Stimulated activated naive CD8-positive, alpha-beta T cell treated with anti-CD3 and anti-CD28 coated beads, Interleukin-15, Interleukin-2, amounts not matched to agents 100 ng/mL and 50 ng/mL, for 24 hours (primary cell): ENCODE measurements around the gene NUDT14.

Experiments used
- H3K27ac Mint-ChIP-seq: one replicate; pipeline ENCODE4 v1.8.0; 2021; ENCODE audit warnings: mild to moderate bottlenecking, mixed read lengths
- H3K27me3 Mint-ChIP-seq: one replicate; pipeline ENCODE4 v1.8.0; 2021; ENCODE audit warnings: mixed read lengths
- H3K36me3 Mint-ChIP-seq: one replicate; pipeline ENCODE4 v1.8.0; 2021; ENCODE audit warnings: low read depth, mixed read lengths
- H3K4me1 Mint-ChIP-seq: one replicate; pipeline ENCODE4 v1.8.0; 2021; ENCODE audit warnings: low read depth, mixed read lengths
- H3K4me3 Mint-ChIP-seq: one replicate; pipeline ENCODE4 v1.8.0; 2021; ENCODE audit warnings: mild to moderate bottlenecking, mixed read lengths
- H3K9me3 Mint-ChIP-seq: one replicate; pipeline ENCODE4 v1.8.0; 2021; ENCODE audit warnings: mixed read lengths

The NUDT14 gene

DNA sequence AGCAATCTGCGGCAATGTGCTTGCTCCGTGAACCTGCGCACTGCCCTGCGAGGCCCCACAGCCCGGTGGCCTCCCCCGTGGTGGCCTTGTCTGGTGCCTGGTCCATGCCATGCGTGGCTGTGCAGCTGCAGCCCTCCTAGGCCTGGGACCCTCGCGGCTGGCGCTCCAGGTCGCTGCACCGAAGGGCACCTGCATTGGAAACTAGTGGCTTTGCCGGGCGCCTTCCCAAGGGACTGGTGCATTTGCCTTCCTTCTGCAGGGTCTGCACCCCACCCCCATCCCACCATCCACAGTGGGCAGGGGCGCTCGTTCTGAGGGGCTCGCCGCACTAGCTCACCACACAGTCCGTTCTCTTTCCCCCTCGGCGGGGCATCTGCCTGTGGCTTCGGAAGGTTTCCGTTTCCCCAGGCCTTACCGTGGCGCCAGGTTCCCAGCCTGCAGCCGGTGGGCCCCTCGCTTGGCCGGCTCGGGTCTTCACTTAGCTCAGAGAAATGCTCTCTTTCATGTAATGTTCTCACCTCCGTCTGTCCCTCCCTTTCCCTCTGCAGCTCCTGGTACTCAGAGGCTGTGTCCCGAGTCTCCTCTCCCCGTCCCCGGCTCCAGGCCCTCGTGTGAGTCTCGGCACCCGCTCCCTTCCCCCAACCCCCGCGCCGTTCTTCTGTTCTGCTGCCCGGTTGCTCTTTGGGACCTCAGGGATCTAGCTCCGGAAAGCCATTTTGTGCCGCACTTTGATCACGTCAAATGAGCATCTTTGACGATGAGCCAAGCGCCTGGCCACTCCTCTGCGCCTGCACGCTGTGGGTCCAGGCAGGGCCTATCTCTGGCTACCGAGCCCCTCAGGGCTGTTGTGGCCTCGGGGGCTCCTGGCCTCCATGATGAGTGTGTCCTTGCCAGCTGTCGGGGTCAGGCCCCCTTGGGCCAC is 44.5 kb downstream of the NUDT14 start:
- H3K36me3 Mint-ChIP-seq, result peaks cover 3% of the 10 kb centered on the region
- no peaks in the 10 kb centered on the region for H3K9me3 Mint-ChIP-seq
- no peaks in the 10 kb centered on the region for H3K4me1 Mint-ChIP-seq
- no peak overlapping the region for H3K4me3 Mint-ChIP-seq
- no peak overlapping the region for H3K27ac Mint-ChIP-seq
- peaks cover 10% of the 10 kb centered on the region for H3K27me3 Mint-ChIP-seq

- Mint-ChIP-seq H3K9me3 (no peaks in the 10 kb centered on the region), H3K36me3 (peaks cover 3% of the 10 kb centered on the region), H3K27ac (no peak overlapping the region), H3K4me3 (no peak overlapping the region), H3K27me3 (peaks cover 10% of the 10 kb centered on the region), H3K4me1 (no peaks in the 10 kb centered on the region)
These were observed 45.3 kb downstream of the NUDT14 start for GRCh38 chr14:105135700-105136395.

DNA sequence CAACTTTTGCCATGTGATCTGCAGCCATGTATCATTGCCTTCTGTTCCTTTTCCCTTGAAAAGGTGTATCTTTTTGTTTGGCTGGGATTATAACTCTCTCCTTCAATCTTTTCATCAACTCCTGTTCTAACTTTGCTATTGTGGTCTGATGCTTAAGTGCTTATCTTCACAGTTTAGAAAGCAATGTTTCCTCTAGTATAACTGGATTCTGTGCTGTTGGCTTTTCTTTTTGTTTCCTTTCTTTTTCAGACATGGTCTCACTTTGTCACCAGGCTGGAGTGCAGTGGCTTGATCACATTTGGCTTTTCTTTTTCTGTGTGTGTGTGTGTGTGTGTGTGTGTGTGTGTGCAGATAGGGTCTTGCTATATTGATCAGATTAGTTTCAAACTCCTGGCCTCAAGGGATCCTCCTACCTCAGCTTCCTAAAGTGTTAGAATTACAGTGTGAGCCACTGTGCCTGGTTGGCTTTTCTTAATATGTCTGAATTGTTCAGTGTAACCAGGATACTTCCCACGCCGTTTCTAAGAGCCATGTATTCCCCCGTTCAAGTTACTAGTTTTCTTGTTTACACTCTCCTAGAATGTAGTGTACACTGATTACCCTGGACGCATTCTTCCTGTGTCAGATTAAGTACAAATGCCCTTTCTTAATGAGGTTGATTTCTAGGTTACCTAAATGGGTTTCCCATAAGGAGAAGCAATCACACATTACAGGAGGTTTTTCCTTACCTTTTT is 48.0 kb downstream of the NUDT14 start:
- Mint-ChIP-seq H3K27ac (no peak overlapping the region), H3K4me1 (no peaks in the 10 kb centered on the region), H3K4me3 (no peak overlapping the region), H3K9me3 (no peaks in the 10 kb centered on the region), H3K27me3 (peaks cover 15% of the 10 kb centered on the region), H3K36me3 (peaks cover 3% of the 10 kb centered on the region)

DNA sequence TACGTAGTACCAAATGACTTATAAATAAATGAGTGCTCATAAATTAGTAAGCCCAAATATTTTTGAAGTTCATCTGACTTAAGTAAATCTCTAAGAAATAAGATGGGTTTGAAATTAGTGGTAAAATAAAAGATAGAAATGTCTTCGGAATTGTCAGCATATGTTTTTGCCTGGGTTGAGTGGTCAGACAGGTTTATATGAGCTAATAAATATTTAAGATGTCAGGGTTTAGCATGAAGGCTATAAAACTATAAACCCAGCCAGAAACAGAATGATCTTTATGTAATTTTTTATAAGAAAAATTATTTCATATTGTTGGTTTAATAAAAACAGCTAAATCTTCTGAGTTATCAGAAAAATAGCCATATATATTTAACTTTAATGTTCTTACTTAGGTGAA is 49.9 kb downstream of the NUDT14 start:
- H3K4me1 Mint-ChIP-seq, result no peaks in the 10 kb centered on the region
- peaks cover 19% of the 10 kb centered on the region for H3K27me3 Mint-ChIP-seq
- H3K9me3 Mint-ChIP-seq, result no peaks in the 10 kb centered on the region
- H3K27ac Mint-ChIP-seq, result no peak overlapping the region
- H3K4me3 Mint-ChIP-seq, result no peak overlapping the region
- peaks cover 3% of the 10 kb centered on the region for H3K36me3 Mint-ChIP-seq

DNA sequence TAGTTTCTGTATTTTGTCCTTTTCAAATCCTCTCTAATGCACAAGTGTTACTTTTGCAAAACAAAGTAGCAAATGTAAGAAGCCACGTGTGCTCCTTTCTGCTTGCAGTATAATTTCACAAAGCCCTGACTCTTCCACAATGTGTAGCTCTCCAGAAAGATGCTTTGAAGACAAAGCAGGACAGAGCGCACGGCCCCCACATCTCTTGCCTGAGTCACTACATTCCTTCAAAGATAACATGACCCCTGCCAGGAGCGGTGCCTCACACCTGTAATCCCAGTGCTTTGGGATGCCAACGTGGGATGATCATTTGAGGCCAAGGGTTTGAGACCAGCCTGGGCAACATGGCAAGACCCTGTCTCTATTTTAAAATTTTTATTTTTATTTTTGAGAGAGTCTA is 53.1 kb downstream of the NUDT14 start:
- Mint-ChIP-seq H3K4me3 (no peak overlapping the region), H3K27me3 (peaks cover 16% of the 10 kb centered on the region), H3K36me3 (peaks cover 3% of the 10 kb centered on the region)

GRCh38 chr14:105126981-105127329 is 54.2 kb downstream of the NUDT14 start:
- Mint-ChIP-seq H3K4me3 (no peak overlapping the region), H3K9me3 (peaks cover 5% of the 10 kb centered on the region), H3K27ac (no peak overlapping the region), H3K4me1 (no peaks in the 10 kb centered on the region), H3K36me3 (no peaks in the 10 kb centered on the region), H3K27me3 (peaks cover 26% of the 10 kb centered on the region)

More for the DNA sequence above, 53.1 kb downstream of the NUDT14 start:
- Mint-ChIP-seq H3K27ac (no peak overlapping the region), H3K9me3 (no peaks in the 10 kb centered on the region), H3K4me1 (no peaks in the 10 kb centered on the region)

DNA sequence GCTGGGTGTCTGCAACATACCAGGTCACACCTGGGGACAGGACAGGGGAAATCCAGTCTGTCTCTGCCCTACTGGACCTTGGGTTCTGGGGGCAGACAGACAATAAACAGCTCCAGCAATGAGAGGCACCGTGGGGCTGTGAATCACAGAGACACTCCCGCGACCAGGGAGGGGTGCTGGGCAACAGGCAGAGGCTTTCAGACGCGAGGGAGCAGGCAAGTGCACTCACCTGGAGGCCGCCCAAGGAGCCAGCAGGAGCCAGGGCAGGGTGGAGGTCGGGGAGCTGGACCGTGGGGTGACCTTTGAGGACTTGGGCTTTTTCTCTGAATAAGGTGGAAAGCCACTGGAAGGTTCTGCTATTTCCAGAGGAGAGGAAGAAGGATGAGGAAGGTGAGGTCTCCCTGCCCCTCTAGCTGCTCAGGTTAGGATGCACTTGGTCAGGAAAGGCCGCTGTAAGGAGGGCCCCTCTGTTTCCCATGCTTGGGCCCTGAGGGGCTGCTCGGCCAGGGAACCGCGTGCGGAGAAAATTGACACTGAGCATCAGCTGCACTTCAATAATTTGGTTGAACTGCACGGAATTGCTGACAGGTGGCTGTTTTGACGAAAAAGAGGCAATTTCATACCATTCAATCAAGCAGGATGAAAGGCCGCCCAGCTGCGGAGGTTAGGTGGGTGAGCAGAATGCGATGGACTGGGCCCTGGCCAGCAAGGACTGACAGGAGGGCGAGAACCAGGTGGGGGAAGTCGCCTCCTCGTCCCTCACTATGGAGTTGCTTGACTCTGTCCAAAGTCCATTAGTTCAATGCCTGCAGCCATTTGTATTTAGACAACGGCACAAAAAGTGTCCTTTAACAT is 54.8 kb downstream of the NUDT14 start:
- H3K9me3 Mint-ChIP-seq, result peaks cover 8% of the 10 kb centered on the region
- H3K36me3 Mint-ChIP-seq, result no peaks in the 10 kb centered on the region
- H3K4me1 Mint-ChIP-seq, result no peaks in the 10 kb centered on the region
- peaks cover 27% of the 10 kb centered on the region for H3K27me3 Mint-ChIP-seq
- H3K4me3 Mint-ChIP-seq, result no peak overlapping the region
- H3K27ac Mint-ChIP-seq, result no peak overlapping the region

DNA sequence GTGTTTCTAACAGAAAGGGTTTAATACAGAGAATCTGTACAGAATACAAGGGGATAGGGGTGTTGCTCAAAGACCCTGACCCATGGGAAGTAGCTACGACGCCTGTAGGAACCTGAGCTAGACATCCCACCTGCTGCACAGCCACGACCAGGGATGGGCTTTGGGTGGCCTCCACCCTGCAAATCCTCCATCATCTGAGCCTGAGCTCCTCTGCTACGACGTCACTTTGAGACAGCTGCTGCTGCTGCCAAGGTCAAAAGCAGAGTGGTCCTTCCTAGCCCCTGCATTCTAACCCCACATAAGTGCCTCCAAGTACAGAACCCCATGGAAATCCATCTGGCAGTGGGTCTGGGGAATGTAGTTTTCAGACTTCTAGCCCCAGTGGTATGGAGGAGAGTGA is 56.3 kb downstream of the NUDT14 start:
- H3K27ac Mint-ChIP-seq, result no peak overlapping the region
- no peak overlapping the region for H3K4me3 Mint-ChIP-seq
- H3K9me3 Mint-ChIP-seq, result peaks cover 16% of the 10 kb centered on the region
- peaks cover 27% of the 10 kb centered on the region for H3K27me3 Mint-ChIP-seq
- H3K4me1 Mint-ChIP-seq, result no peaks in the 10 kb centered on the region
- no peaks in the 10 kb centered on the region for H3K36me3 Mint-ChIP-seq

DNA sequence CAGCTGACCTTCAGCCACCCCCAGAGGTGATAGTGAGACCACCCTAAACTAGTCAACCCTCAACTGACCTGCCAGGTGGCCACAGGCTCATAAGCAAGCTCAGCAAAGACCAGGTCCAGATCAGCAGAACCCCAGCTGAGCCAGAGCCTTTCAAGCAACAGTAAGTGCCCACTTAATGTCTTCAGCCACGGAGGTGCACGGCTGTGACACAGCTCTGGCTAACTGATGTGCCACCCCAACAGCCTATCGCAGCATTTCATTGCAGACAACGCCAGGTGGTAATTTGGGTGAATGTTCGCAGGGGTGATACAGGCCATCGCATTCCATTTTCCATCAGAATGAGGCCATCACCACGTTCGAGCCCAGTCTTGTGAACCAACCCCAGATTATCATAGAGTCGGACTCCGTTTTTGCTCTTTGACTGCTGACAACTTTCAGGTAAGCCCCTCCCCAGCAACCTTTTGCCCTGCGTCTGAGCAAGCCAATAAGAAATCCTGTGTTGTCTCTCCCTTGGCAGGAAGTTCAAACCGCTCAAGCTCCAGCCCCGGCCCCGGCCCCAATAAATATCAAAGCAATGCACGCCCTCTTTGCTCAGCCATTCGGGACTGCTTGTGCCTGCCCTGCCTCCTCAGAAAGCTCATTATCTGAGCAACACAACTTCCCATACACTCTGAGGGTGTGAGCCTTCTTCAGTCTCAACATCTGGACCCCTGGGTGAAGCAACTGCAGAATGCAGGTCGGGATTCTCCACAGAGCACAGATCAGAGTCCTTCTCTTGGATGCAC is 56.9 kb downstream of the NUDT14 start:
- Mint-ChIP-seq H3K9me3 (peaks cover 16% of the 10 kb centered on the region), H3K4me1 (no peaks in the 10 kb centered on the region), H3K4me3 (no peak overlapping the region), H3K27ac (no peak overlapping the region), H3K27me3 (peaks cover 22% of the 10 kb centered on the region), H3K36me3 (no peaks in the 10 kb centered on the region)

- no peaks in the 10 kb centered on the region for H3K4me1 Mint-ChIP-seq
- peaks cover 16% of the 10 kb centered on the region for H3K9me3 Mint-ChIP-seq
- no peak overlapping the region for H3K27ac Mint-ChIP-seq
- H3K36me3 Mint-ChIP-seq, result no peaks in the 10 kb centered on the region
- H3K4me3 Mint-ChIP-seq, result no peak overlapping the region
- H3K27me3 Mint-ChIP-seq, result peaks cover 27% of the 10 kb centered on the region
These were observed 57.9 kb downstream of the NUDT14 start for GRCh38 chr14:105123064-105123665.
